Measurements from ENCODE around the gene RFFL.
"Not testable (repeated sequence)": the region's sequence is repeated elsewhere in the genome, so short reads cannot be mapped to it uniquely, and the experiment has no call there.

Gene RFFL

GRCh38 chr17:35006345-35006744 is 57.2 kb downstream of the RFFL start:
- DNase-seq (ENCODE audit: low spot score) = no peak

GRCh38 chr17:35003778-35004177 is 59.7 kb downstream of the RFFL start:
- no peak for DNase-seq (ENCODE audit: low spot score)

- DNase-seq (ENCODE audit: low spot score) = no peak
These were observed 60.5 kb downstream of the RFFL start for GRCh38 chr17:35002876-35003551.

- no peak for DNase-seq (ENCODE audit: low spot score)
These were observed 62.0 kb downstream of the RFFL start for GRCh38 chr17:35001549-35001948.

- DNase-seq (ENCODE audit: low spot score) = not testable (repeated sequence)
These were observed 62.5 kb downstream of the RFFL start for GRCh38 chr17:35000965-35001364.

GRCh38 chr17:34999456-34999855 is 64.1 kb downstream of the RFFL start:
- DNase-seq (ENCODE audit: low spot score) = peak; percentile 74

GRCh38 chr17:34998205-34998604 is 65.3 kb downstream of the RFFL start:
- peak; percentile 96 for DNase-seq (ENCODE audit: low spot score)

- no peak for DNase-seq (ENCODE audit: low spot score)
These were observed 66.1 kb downstream of the RFFL start for GRCh38 chr17:34997355-34997862.

- DNase-seq (ENCODE audit: low spot score) = no peak
These were observed 66.9 kb downstream of the RFFL start for GRCh38 chr17:34996422-34997285.

GRCh38 chr17:34993031-34993430 is 70.5 kb downstream of the RFFL start:
- DNase-seq (ENCODE audit: low spot score) = no peak

GRCh38 chr17:34991606-34992005 is 71.9 kb downstream of the RFFL start:
- no peak for DNase-seq (ENCODE audit: low spot score)

- DNase-seq (ENCODE audit: low spot score) = peak; percentile 70
These were observed 72.6 kb downstream of the RFFL start for GRCh38 chr17:34990921-34991365.

GRCh38 chr17:34989473-34989872 is 74.0 kb downstream of the RFFL start:
- DNase-seq (ENCODE audit: low spot score) = no peak

- DNase-seq (ENCODE audit: low spot score) = no peak
These were observed 74.9 kb downstream of the RFFL start for GRCh38 chr17:34988644-34989043.

GRCh38 chr17:34987232-34987631 is 76.3 kb downstream of the RFFL start:
- no peak for DNase-seq (ENCODE audit: low spot score)

- DNase-seq (ENCODE audit: low spot score) = no peak
These were observed 81.8 kb downstream of the RFFL start for GRCh38 chr17:34981538-34982241.

- peak; percentile 98 for DNase-seq (ENCODE audit: low spot score)
These were observed 82.6 kb downstream of the RFFL start for GRCh38 chr17:34980681-34981537.

- peak; percentile 100 for DNase-seq (ENCODE audit: low spot score)
These were observed 83.2 kb downstream of the RFFL start, which contains the start of gene LIG3 for GRCh38 chr17:34980353-34980680. TSS of gene LIG3 (plus strand) at chr17:34980512. CDS start at chr17:34983006, 2,494 bp downstream.

- no peak for DNase-seq (ENCODE audit: low spot score)
These were observed 83.7 kb downstream of the RFFL start for GRCh38 chr17:34979650-34980352.

- no peak for DNase-seq (ENCODE audit: low spot score)
These were observed 84.4 kb downstream of the RFFL start for GRCh38 chr17:34979153-34979552.

Measured in D341Med (cell line).